CD14-positive monocyte (primary cell): Measurements from ENCODE around the gene PLCH2. TPM values are rescaled to one million over a fixed set of nuclear protein-coding genes. Genes with fewer than 3 reads are reported as not detected.

Experiments
- DNase-seq, 3 donors: peaks; one replicate each; pipeline ENCODE4 v3.0.0-alpha.2; 2011 to 2022
- H2AFZ ChIP-seq: 2 replicates; pipeline ENCODE4 v1.6.0; 2012; ENCODE audit warnings: mild to moderate bottlenecking, low read depth, low read length, inconsistent platforms; ENCODE audit not compliant: insufficient read depth, poor library complexity, severe bottlenecking
- H3K27ac ChIP-seq, 2 donors: 1 replicate in 1 of 2; 2 replicates in 1 of 2; pipeline ENCODE4 v1.5.1; 2012 to 2013; ENCODE audit warnings: low read length in 2 of 2, control low read depth in 1 of 2, inconsistent platforms in 1 of 2, low read depth in 1 of 2, mild to moderate bottlenecking in 1 of 2
- H3K27me3 ChIP-seq, 2 donors: one replicate each; pipeline versions ENCODE4 v1.6.0 to v1.6.1; 2011 to 2013; ENCODE audit warnings: low read length in 2 of 2; ENCODE audit not compliant: control insufficient read depth in 2 of 2, insufficient read depth in 2 of 2
- H3K36me3 ChIP-seq, 2 donors: replicated peaks in 1 of 2; 1 replicate in 1 of 2; 2 replicates in 1 of 2; pipeline versions ENCODE4 v1.5.1 to v1.6.1; 2012 to 2013; ENCODE audit warnings: low read length in 2 of 2, control low read depth in 1 of 2, inconsistent platforms in 1 of 2, mild to moderate bottlenecking in 1 of 2; ENCODE audit not compliant: insufficient read depth in 2 of 2, control insufficient read depth in 1 of 2
- H3K4me1 ChIP-seq, 2 donors: 1 replicate in 1 of 2; 2 replicates in 1 of 2; pipeline versions ENCODE4 v1.5.1 to v1.6.1; 2012 to 2013; ENCODE audit warnings: low read length in 2 of 2, control low read depth in 1 of 2, inconsistent platforms in 1 of 2, mild to moderate bottlenecking in 1 of 2, moderate library complexity in 1 of 2; ENCODE audit not compliant: insufficient read depth in 2 of 2, control insufficient read depth in 1 of 2
- H3K4me2 ChIP-seq: replicated peaks from 2 replicates; pipeline ENCODE3; 2012; ENCODE audit warnings: low read length, moderate library complexity, mild to moderate bottlenecking; ENCODE audit not compliant: poor library complexity, severe bottlenecking; ENCODE audit errors: extremely low read depth
- H3K4me3 ChIP-seq, 3 experiments: fragments of 200-600 bp in 1 of 3; sonication (generic) in 1 of 3; replicated peaks in 1 of 3; 1 replicate in 2 of 3; 2 replicates in 1 of 3; pipeline ENCODE4 v1.5.1; 2011 to 2013; ENCODE audit warnings: low read length in 3 of 3, mild to moderate bottlenecking in 3 of 3, control low read depth in 2 of 3, low read depth in 2 of 3, inconsistent platforms in 1 of 3, moderate library complexity in 1 of 3
- H3K79me2 ChIP-seq: 2 replicates; pipeline ENCODE4 v1.6.0; 2012; ENCODE audit warnings: mild to moderate bottlenecking, control low read depth, inconsistent platforms, low read length, moderate library complexity; ENCODE audit not compliant: insufficient read depth
- H3K9ac ChIP-seq: 2 replicates; pipeline ENCODE4 v1.6.0; 2017; ENCODE audit warnings: low read length, mild to moderate bottlenecking; ENCODE audit not compliant: insufficient read depth, poor library complexity, severe bottlenecking
- H3K9me3 ChIP-seq, 2 donors: replicated peaks in 1 of 2; 1 replicate in 1 of 2; 2 replicates in 1 of 2; pipeline versions ENCODE4 v1.5.1 to v1.6.1; 2012 to 2013; ENCODE audit warnings: low read length in 2 of 2, control low read depth in 1 of 2; ENCODE audit not compliant: control insufficient read depth in 1 of 2, insufficient read depth in 1 of 2
- H4K20me1 ChIP-seq: 2 replicates; pipeline ENCODE4 v1.6.0; 2012; ENCODE audit warnings: mild to moderate bottlenecking, low read length, control low read depth, moderate library complexity; ENCODE audit not compliant: insufficient read depth
- H3K27ac Mint-ChIP-seq, 7 donors: one replicate each; pipeline ENCODE4 v1.8.0; 2020; ENCODE audit warnings: mild to moderate bottlenecking in 7 of 7, mixed read lengths in 7 of 7, moderate library complexity in 6 of 7, inconsistent platforms in 2 of 7
- H3K27me3 Mint-ChIP-seq, 3 donors: one replicate each; pipeline ENCODE4 v1.8.0; 2021 to 2022; ENCODE audit warnings: low read depth in 3 of 3, mild to moderate bottlenecking in 3 of 3, mixed read lengths in 3 of 3, moderate library complexity in 3 of 3, inconsistent platforms in 1 of 3
- H3K36me3 Mint-ChIP-seq, 2 donors: one replicate each; pipeline ENCODE4 v1.8.0; 2020; ENCODE audit warnings: mixed read lengths in 2 of 2, inconsistent platforms in 1 of 2, mild to moderate bottlenecking in 1 of 2
- H3K4me1 Mint-ChIP-seq: one replicate; pipeline ENCODE4 v1.8.0; 2020; ENCODE audit warnings: mild to moderate bottlenecking, mixed read lengths
- H3K4me3 Mint-ChIP-seq, 2 donors: one replicate each; pipeline ENCODE4 v1.8.0; 2020; ENCODE audit warnings: mild to moderate bottlenecking in 2 of 2, mixed read lengths in 2 of 2, moderate library complexity in 1 of 2
- H3K9me3 Mint-ChIP-seq, 7 donors: one replicate each; pipeline ENCODE4 v1.8.0; 2020 to 2022; ENCODE audit warnings: mixed read lengths in 7 of 7, mild to moderate bottlenecking in 6 of 7, moderate library complexity in 6 of 7, inconsistent platforms in 2 of 7
- WGBS: methylation state at CpG from one replicate; pipeline ENCODE4 v1.1.5; 2013; ENCODE audit warnings: missing lambda C conversion rate; ENCODE audit not compliant: insufficient coverage; 5-methylcytosine and 5-hydroxymethylcytosine counted together
- intact Hi-C, 2 donors: fragments of 100-400 bp; cut with micrococcal nuclease; formaldehyde crosslinking; loops; one replicate each; pipeline versions ENCODE4 v1.15.0 to v1.15.1; 2023
- polyA plus RNA-seq, 3 donors: library from polyadenylated mRNA; depleted of rRNA in 1 of 3; unstranded in 2 of 3; stranded (reverse) in 1 of 3; fragments of 300-500 nt in 2 of 3; fragments of >200 nt in 1 of 3; fragmentation: Illumina TruSeq in 2 of 3; gene quantifications; 1 replicate in 2 of 3; 2 replicates in 1 of 3; pipeline ENCODE4 v1.2.3, GENCODE V29; 2012 to 2021
- TF ChIP-seq, protein P1 (sequence below): fragments of 200-600 bp; IDR thresholded peaks from one replicate; pipeline ENCODE4 v1.8.0; 2022; ENCODE audit warnings: antibody characterized with exemption, mild to moderate bottlenecking

PLCH2 gene
- polyA plus RNA-seq, 3 donors, result 1.2 TPM; not detected in 2

DNA sequence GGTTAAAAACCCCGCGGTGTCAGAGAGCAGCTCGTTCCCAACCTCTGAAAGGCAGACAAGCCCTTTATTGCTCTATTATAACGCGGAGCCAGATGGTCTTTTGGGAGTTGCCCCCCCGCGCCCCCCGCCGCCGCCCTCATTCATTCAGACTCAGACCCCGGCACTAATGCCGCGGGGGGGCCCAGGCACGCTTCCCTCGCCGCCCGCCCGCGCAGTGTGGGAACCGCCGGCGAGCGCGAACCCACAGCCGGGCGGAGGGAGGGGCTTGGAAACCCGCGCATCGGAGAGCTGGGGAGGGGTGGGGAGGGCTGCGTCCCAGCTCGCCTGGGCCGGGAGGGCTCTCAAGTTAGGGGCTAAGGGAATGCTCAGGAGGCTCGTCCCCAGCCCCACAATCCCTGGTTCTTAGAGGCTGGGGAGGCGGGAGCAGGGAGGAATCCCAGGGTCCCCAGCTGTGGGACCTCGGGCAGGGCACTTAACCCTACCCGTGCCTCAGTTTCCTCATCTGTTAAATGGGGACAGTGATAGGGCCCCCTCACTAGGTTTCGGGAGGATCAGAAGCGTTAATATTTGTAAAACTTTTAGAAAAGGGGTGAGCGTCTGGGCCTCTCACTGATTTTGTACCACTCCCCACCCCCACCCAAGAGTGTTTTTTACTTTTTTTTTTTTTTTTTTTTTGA lies 64.9 kb downstream of the PLCH2 start:
- H3K4me2 ChIP-seq, result no peak overlapping the region
- intact Hi-C loops, result loop anchor here in 1 of 2 donors (10.0 kb wide), 1 partner anchor 346 kb away; the partner anchor contains the start of gene FAAP20
- H3K4me1 Mint-ChIP-seq, result peaks cover 2% of the 10 kb centered on the region

DNA sequence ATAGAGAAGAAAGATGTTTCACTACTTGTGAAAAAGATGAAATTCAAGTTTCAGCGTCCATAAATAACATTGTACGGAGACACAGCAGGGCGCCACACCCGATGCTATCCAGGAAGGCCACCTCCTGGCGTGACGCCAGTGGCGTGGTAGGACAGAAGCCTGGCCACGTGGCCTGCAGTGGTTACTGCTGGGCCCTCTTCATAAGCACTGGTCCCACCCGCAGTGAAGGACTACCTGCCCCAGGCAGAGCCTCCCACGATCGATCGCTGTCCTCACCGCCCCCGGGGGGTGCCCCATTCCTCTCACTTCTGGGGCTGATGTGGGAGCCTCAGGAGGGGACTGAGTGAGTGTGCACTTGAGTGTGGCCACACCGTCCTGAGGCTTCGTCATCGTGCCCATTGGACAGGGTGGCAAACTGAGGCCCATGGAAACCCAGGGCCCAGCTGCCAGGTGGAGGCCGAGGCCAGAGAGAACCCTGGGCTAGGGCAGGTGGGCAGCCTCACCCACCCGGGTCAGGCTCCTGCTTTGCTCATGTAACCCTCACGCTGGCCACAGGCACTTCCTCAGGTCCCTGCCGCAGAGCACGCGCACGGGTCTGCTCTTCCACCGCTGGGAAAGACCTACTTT lies 65.6 kb downstream of the PLCH2 start:
- WGBS, result 74% methylated on average over 20 of the region's 25 CpGs
- no peak overlapping the region for H3K4me2 ChIP-seq
- H3K27ac Mint-ChIP-seq, result peak overlapping the region in 1 of 7 donors; percentile 46
- no peaks in the 10 kb centered on the region for H3K9me3 Mint-ChIP-seq
- H3K36me3 ChIP-seq, result no peaks in the 10 kb centered on the region
- no peaks in the 10 kb centered on the region for H3K79me2 ChIP-seq
- H3K9ac ChIP-seq, result no peak overlapping the region
- peaks cover 5 to 12% of the 10 kb centered on the region in 2 donors for H3K4me1 ChIP-seq
- peak overlapping the region in 1 of 2 donors; percentile 71 for H3K4me3 Mint-ChIP-seq
- H3K4me3 ChIP-seq, result no peak overlapping the region
- no peak overlapping the region for H3K27ac ChIP-seq
- intact Hi-C loops, result loop anchor here in 1 of 2 donors (10.0 kb wide), 1 partner anchor 347 kb away; the partner anchor contains the start of gene FAAP20
- H3K36me3 Mint-ChIP-seq, result no peaks in the 10 kb centered on the region
- no peak overlapping the region for H2AFZ ChIP-seq
- H3K9me3 ChIP-seq, result no peaks in the 10 kb centered on the region
- TF ChIP-seq, protein P1, sequence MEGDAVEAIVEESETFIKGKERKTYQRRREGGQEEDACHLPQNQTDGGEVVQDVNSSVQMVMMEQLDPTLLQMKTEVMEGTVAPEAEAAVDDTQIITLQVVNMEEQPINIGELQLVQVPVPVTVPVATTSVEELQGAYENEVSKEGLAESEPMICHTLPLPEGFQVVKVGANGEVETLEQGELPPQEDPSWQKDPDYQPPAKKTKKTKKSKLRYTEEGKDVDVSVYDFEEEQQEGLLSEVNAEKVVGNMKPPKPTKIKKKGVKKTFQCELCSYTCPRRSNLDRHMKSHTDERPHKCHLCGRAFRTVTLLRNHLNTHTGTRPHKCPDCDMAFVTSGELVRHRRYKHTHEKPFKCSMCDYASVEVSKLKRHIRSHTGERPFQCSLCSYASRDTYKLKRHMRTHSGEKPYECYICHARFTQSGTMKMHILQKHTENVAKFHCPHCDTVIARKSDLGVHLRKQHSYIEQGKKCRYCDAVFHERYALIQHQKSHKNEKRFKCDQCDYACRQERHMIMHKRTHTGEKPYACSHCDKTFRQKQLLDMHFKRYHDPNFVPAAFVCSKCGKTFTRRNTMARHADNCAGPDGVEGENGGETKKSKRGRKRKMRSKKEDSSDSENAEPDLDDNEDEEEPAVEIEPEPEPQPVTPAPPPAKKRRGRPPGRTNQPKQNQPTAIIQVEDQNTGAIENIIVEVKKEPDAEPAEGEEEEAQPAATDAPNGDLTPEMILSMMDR, result no peak
- H3K4me1 Mint-ChIP-seq, result peaks cover 2% of the 10 kb centered on the region
- peaks cover 3 to 27% of the 10 kb centered on the region in 2 donors for H3K27me3 ChIP-seq
- H3K27me3 Mint-ChIP-seq, result peaks cover 17 to 68% (median 28%) of the 10 kb centered on the region in 3 donors
- peaks cover 5% of the 10 kb centered on the region for H4K20me1 ChIP-seq
- no peak for DNase-seq

More for the DNA sequence above, 64.9 kb downstream of the PLCH2 start:
- Histone ChIP-seq H3K4me3 (no peak overlapping the region), H3K27ac (no peak overlapping the region), H3K36me3 (no peaks in the 10 kb centered on the region), H3K27me3 (peaks cover 3 to 27% of the 10 kb centered on the region in 2 donors), H3K79me2 (no peaks in the 10 kb centered on the region), H3K4me1 (peaks cover 5 to 6% of the 10 kb centered on the region in 2 donors), H3K9ac (no peak overlapping the region), H3K9me3 (no peaks in the 10 kb centered on the region), H4K20me1 (no peaks in the 10 kb centered on the region), H2AFZ (no peak overlapping the region)
- H3K27ac Mint-ChIP-seq, result no peak overlapping the region
- no peaks in the 10 kb centered on the region for H3K9me3 Mint-ChIP-seq
- TF ChIP-seq, protein P1, result no peak
- no peak for DNase-seq
- no peaks in the 10 kb centered on the region for H3K36me3 Mint-ChIP-seq
- 4% methylated on average over 27 of the region's 39 CpGs for WGBS
- H3K27me3 Mint-ChIP-seq, result peaks cover 17 to 70% (median 28%) of the 10 kb centered on the region in 3 donors
- H3K4me3 Mint-ChIP-seq, result peak overlapping the region in 1 of 2 donors; percentile 71
